Measurements from ENCODE around the gene PLPP4. TPM values are rescaled to one million over a fixed set of nuclear protein-coding genes. Genes with fewer than 3 reads are reported as not detected.

The PLPP4 gene
- total and polyA plus RNA-seq, 2 donors (not counting 3 experiments of a cell fraction or from before 2014, with no cell fraction given): 15.5 to 36.4 TPM

DNA sequence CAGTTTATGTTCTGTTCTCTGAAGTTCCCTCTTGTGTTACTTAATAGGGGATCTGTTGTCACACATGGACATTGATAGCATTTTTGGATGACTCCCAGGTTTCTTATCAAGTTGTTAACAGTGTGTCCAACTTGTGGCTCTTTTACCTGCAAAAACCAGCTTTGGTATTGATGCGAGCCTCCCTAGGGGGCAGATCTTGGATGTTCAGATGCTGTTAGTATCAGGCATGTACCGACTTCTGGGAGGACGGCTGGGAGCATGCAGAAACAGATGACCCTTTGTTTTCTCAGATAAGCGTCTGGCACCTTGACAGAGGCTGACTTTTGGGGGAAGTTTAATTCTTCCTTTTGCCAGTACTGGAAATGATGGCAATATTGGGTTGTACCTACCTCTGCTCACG lies 2.2 kb downstream of the PLPP4 start:
- no TSS peak for BruUV-seq (replicated peaks)
- dilution Hi-C loops (cut with MboI; ENCODE audit: extremely low pct_ligation_motif_present, low sequenced_read_pairs) (no loop called here), intact Hi-C loops (cut with micrococcal nuclease) (no loop called here)
- no peaks in the 10 kb centered on the region for H3K9me3 ChIP-seq (replicated peaks; ENCODE audit: control insufficient read depth, insufficient read depth, low read length)
- H3K4me2 ChIP-seq (ENCODE audit: insufficient read depth, low read length): peak overlapping the region; percentile 14
- H3K27ac ChIP-seq (ENCODE audit: insufficient read depth, low read depth, low read length): peak overlapping the region; percentile 82
- H3K9me1 ChIP-seq (replicated peaks; ENCODE audit: control insufficient read depth, extremely low read depth, insufficient read depth, low read length): no peaks in the 10 kb centered on the region
- H3K4me1 ChIP-seq (ENCODE audit: control insufficient read depth, extremely low read depth, insufficient read depth, low read length): peaks cover 45% of the 10 kb centered on the region
- H2AFZ ChIP-seq (ENCODE audit: low read depth, low read length): no peak overlapping the region
- H3K27me3 ChIP-seq (ENCODE audit: control insufficient read depth in 2 of 2, insufficient read depth in 2 of 2, low read length in 2 of 2): peaks cover 0 to 1% of the 10 kb centered on the region in 2 experiments
- no peak for DNase-seq (ENCODE audit: low read depth, low spot score)
- H3K36me3 ChIP-seq (ENCODE audit: control insufficient read depth in 2 of 2, extremely low read depth in 1 of 2, insufficient read depth in 2 of 2, low read length in 2 of 2): no peaks in the 10 kb centered on the region
- H3K9ac ChIP-seq (replicated peaks; ENCODE audit: extremely low read depth, insufficient read depth, low read length): no peak overlapping the region
- TF ChIP-seq MYC (IDR thresholded peaks at IDR 0.05; ENCODE audit: low read depth, low read length) (no peak), POLR2A (IDR thresholded peaks at IDR 0.05; ENCODE audit: low read depth, low read length) (no peak), EZH2 (IDR thresholded peaks at IDR 0.05; ENCODE audit: borderline replicate concordance, low read depth, low read length, severe bottlenecking) (no peak), JUN (IDR thresholded peaks at IDR 0.05; ENCODE audit: borderline replicate concordance, insufficient read depth, insufficient read length, low read depth) (no peak)
- TF ChIP-seq, protein P1, sequence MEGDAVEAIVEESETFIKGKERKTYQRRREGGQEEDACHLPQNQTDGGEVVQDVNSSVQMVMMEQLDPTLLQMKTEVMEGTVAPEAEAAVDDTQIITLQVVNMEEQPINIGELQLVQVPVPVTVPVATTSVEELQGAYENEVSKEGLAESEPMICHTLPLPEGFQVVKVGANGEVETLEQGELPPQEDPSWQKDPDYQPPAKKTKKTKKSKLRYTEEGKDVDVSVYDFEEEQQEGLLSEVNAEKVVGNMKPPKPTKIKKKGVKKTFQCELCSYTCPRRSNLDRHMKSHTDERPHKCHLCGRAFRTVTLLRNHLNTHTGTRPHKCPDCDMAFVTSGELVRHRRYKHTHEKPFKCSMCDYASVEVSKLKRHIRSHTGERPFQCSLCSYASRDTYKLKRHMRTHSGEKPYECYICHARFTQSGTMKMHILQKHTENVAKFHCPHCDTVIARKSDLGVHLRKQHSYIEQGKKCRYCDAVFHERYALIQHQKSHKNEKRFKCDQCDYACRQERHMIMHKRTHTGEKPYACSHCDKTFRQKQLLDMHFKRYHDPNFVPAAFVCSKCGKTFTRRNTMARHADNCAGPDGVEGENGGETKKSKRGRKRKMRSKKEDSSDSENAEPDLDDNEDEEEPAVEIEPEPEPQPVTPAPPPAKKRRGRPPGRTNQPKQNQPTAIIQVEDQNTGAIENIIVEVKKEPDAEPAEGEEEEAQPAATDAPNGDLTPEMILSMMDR (IDR thresholded peaks at IDR 0.05; ENCODE audit: extremely low read depth in 1 of 2, insufficient read depth in 1 of 2, low read depth in 1 of 2, low read length in 2 of 2): no peak
- H3K79me2 ChIP-seq (ENCODE audit: control insufficient read depth, insufficient read depth, low read length): peaks cover 25% of the 10 kb centered on the region
- POLR2A ChIA-PET: no interaction called here
- H3K4me3 ChIP-seq (replicated peaks in 1 of 3; ENCODE audit: insufficient read depth in 1 of 3, low read depth in 1 of 3, low read length in 3 of 3): no peak overlapping the region
- FAIRE-seq: no peak
- CTCF ChIA-PET: interaction anchor here (1.0 to 4.1 kb wide), 4 partner anchors 18 to 276 kb away, joined by 3 to 23 read pairs (median 4); no protein-coding TSS in a partner anchor
- H4K20me1 ChIP-seq (replicated peaks; ENCODE audit: control insufficient read depth, extremely low read depth, insufficient read depth, low read length): no peaks in the 10 kb centered on the region

DNA sequence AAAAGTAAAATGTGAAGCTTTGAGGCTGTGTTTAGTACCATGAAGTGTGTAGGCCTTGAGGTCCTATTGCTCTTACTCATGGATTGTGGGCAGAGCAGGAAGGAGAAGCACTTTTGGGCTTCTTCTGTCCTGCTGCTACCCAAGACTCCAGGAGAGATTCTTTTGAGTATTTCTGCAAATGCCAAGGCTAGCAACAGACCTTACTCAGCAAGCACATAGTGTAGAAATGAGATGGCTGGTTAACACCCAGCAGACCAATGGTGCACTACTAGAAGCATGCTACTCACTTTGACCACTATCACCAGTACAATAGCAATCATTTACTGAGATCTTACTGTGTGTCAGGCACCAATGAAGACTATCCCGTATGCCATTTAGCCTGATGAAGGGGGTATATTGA lies 3.2 kb downstream of the PLPP4 start:
- no peak overlapping the region for H2AFZ ChIP-seq (ENCODE audit: low read depth, low read length)
- no peaks in the 10 kb centered on the region for H4K20me1 ChIP-seq (replicated peaks; ENCODE audit: control insufficient read depth, extremely low read depth, insufficient read depth, low read length)
- ChIA-PET CTCF (interaction anchor here (1.0 to 4.1 kb wide), 6 partner anchors 8 to 267 kb away, joined by 3 to 23 read pairs (median 3); no protein-coding TSS in a partner anchor), POLR2A (no interaction called here)
- peaks cover 25% of the 10 kb centered on the region for H3K79me2 ChIP-seq (ENCODE audit: control insufficient read depth, insufficient read depth, low read length)
- H3K4me1 ChIP-seq (ENCODE audit: control insufficient read depth, extremely low read depth, insufficient read depth, low read length): peaks cover 45% of the 10 kb centered on the region
- no peak overlapping the region for H3K4me3 ChIP-seq (replicated peaks in 1 of 3; ENCODE audit: insufficient read depth in 1 of 3, low read depth in 1 of 3, low read length in 3 of 3)
- DNase-seq (ENCODE audit: low read depth, low spot score): no peak
- dilution Hi-C loops (cut with MboI; ENCODE audit: extremely low pct_ligation_motif_present, low sequenced_read_pairs): no loop called here
- H3K36me3 ChIP-seq (ENCODE audit: control insufficient read depth in 2 of 2, extremely low read depth in 1 of 2, insufficient read depth in 2 of 2, low read length in 2 of 2): no peaks in the 10 kb centered on the region
- intact Hi-C loops (cut with micrococcal nuclease): loop anchor here (1.0 kb wide), 2 partner anchors 37 to 181 kb away; no protein-coding TSS in a partner anchor
- no peaks in the 10 kb centered on the region for H3K9me1 ChIP-seq (replicated peaks; ENCODE audit: control insufficient read depth, extremely low read depth, insufficient read depth, low read length)
- H3K9ac ChIP-seq (replicated peaks; ENCODE audit: extremely low read depth, insufficient read depth, low read length): peak overlapping the region; percentile 35
- H3K4me2 ChIP-seq (ENCODE audit: insufficient read depth, low read length): peak overlapping the region; percentile 2
- peak overlapping the region; percentile 82 for H3K27ac ChIP-seq (ENCODE audit: insufficient read depth, low read depth, low read length)
- H3K9me3 ChIP-seq (replicated peaks; ENCODE audit: control insufficient read depth, insufficient read depth, low read length): no peaks in the 10 kb centered on the region
- H3K27me3 ChIP-seq (ENCODE audit: control insufficient read depth in 2 of 2, insufficient read depth in 2 of 2, low read length in 2 of 2): no peaks in the 10 kb centered on the region
- no TSS peak for BruUV-seq (replicated peaks)
- FAIRE-seq: no peak
- TF ChIP-seq POLR2AphosphoS5 (IDR thresholded peaks at IDR 0.05; ENCODE audit: insufficient read depth, low read depth, low read length) (no peak), GATA2 (IDR thresholded peaks at IDR 0.05; ENCODE audit: insufficient read depth, insufficient read length, low read depth, low read length) (no peak), EZH2 (IDR thresholded peaks at IDR 0.05; ENCODE audit: borderline replicate concordance, low read depth, low read length, severe bottlenecking) (no peak), JUN (IDR thresholded peaks at IDR 0.05; ENCODE audit: borderline replicate concordance, insufficient read depth, insufficient read length, low read depth) (no peak), MYC (IDR thresholded peaks at IDR 0.05; ENCODE audit: low read depth, low read length) (no peak), POLR2A (IDR thresholded peaks at IDR 0.05; ENCODE audit: low read depth, low read length) (no peak), FOS (IDR thresholded peaks at IDR 0.05; ENCODE audit: borderline replicate concordance, insufficient read depth, low read length) (no peak)
- TF ChIP-seq, protein P1 (IDR thresholded peaks at IDR 0.05; ENCODE audit: extremely low read depth in 1 of 2, insufficient read depth in 1 of 2, low read depth in 1 of 2, low read length in 2 of 2): no peak
- TF ChIP-seq, protein P2, sequence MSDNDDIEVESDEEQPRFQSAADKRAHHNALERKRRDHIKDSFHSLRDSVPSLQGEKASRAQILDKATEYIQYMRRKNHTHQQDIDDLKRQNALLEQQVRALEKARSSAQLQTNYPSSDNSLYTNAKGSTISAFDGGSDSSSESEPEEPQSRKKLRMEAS (IDR thresholded peaks at IDR 0.05; ENCODE audit: insufficient read depth, insufficient read length): no peak
